Neural progenitor cell (in vitro differentiated cells): ENCODE data around the gene DAPK3. TPM values are rescaled to one million over a fixed set of nuclear protein-coding genes. Genes with fewer than 3 reads are reported as not detected.
"Not testable (repeated sequence)": the region's sequence is repeated elsewhere in the genome, so short reads cannot be mapped to it uniquely, and the experiment has no call there.

Experiments
- DNase-seq: peaks from one replicate; pipeline ENCODE4 v3.0.0-alpha.2; 2016; ENCODE audit warnings: low spot score
- H2AFZ ChIP-seq: fragments of 200-600 bp; sonication (generic); replicated peaks from 2 replicates; pipeline ENCODE4 v1.6.1; 2016; ENCODE audit warnings: antibody characterized with exemption
- H3F3A ChIP-seq: fragments of 200-600 bp; sonication (generic); 2 replicates; pipeline ENCODE4 v1.6.1; 2016; ENCODE audit warnings: antibody characterized with exemption, low read depth
- H3K27ac ChIP-seq: fragments of 200-600 bp; sonication (generic); 2 replicates; pipeline ENCODE4 v1.5.1; 2016; ENCODE audit warnings: mild to moderate bottlenecking
- H3K27me3 ChIP-seq: fragments of 200-600 bp; sonication (generic); 2 replicates; pipeline ENCODE4 v1.6.1; 2016; ENCODE audit warnings: mild to moderate bottlenecking, moderate library complexity
- H3K36me3 ChIP-seq: fragments of 200-600 bp; sonication (generic); 2 replicates; pipeline ENCODE4 v1.5.1; 2016
- H3K4me1 ChIP-seq: fragments of 200-600 bp; sonication (generic); 2 replicates; pipeline ENCODE4 v1.6.1; 2016; ENCODE audit warnings: mixed run types
- H3K4me2 ChIP-seq: fragments of 200-600 bp; sonication (generic); 2 replicates; pipeline ENCODE4 v1.6.1; 2016
- H3K4me3 ChIP-seq: fragments of 200-600 bp; sonication (generic); 2 replicates; pipeline ENCODE4 v1.5.1; 2016
- H3K79me2 ChIP-seq: fragments of 200-600 bp; sonication (generic); 2 replicates; pipeline ENCODE4 v1.6.1; 2016; ENCODE audit warnings: low read depth
- H3K9ac ChIP-seq: fragments of 200-600 bp; sonication (generic); 2 replicates; pipeline ENCODE4 v1.6.1; 2016
- H3K9me3 ChIP-seq: fragments of 200-600 bp; sonication (generic); 2 replicates; pipeline ENCODE4 v1.5.1; 2016; ENCODE audit warnings: low read depth
- H4K20me1 ChIP-seq: fragments of 200-600 bp; sonication (generic); 2 replicates; pipeline ENCODE4 v1.6.1; 2016; ENCODE audit warnings: low read depth
- H3K27ac Mint-ChIP-seq: 3 replicates; pipeline ENCODE4 v1.8.0; 2021; ENCODE audit warnings: mixed read lengths
- H3K27me3 Mint-ChIP-seq: 2 replicates; pipeline ENCODE4 v1.8.0; 2022; ENCODE audit warnings: low read depth, mild to moderate bottlenecking, inconsistent platforms, moderate library complexity, mixed read lengths; ENCODE audit not compliant: insufficient read depth
- H3K36me3 Mint-ChIP-seq: 3 replicates; pipeline ENCODE4 v1.8.0; 2021; ENCODE audit warnings: mixed read lengths
- H3K4me1 Mint-ChIP-seq: 3 replicates; pipeline ENCODE4 v1.8.0; 2021; ENCODE audit warnings: mixed read lengths
- H3K4me3 Mint-ChIP-seq: 3 replicates; pipeline ENCODE4 v1.8.0; 2021; ENCODE audit warnings: mild to moderate bottlenecking, moderate library complexity, mixed read lengths
- H3K9me3 Mint-ChIP-seq: 3 replicates; pipeline ENCODE4 v1.8.0; 2020; ENCODE audit warnings: mixed read lengths
- CTCF ChIP-seq: fragments of 200-600 bp; sonication (generic); IDR thresholded peaks from 2 replicates; pipeline ENCODE4 v1.5.1; 2017; ENCODE audit warnings: antibody characterized with exemption, mild to moderate bottlenecking
- EZH2 ChIP-seq: fragments of 200-600 bp; sonication (generic); IDR thresholded peaks from 2 replicates; pipeline ENCODE4 v1.6.1; 2017; ENCODE audit warnings: antibody characterized with exemption, mild to moderate bottlenecking, moderate library complexity
- EZH2phosphoT487 ChIP-seq: fragments of 200-600 bp; sonication (generic); IDR thresholded peaks from 2 replicates; pipeline ENCODE4 v1.6.1; 2017; ENCODE audit warnings: antibody characterized with exemption
- total RNA-seq: library from RNA; depleted of rRNA; stranded (reverse); fragments of >200 nt; gene quantifications from 2 replicates; pipeline ENCODE4 v1.2.3, GENCODE V29; 2015; ENCODE audit warnings: low replicate concordance

DAPK3 gene
- total RNA-seq, 1 donor from 2014 or later = 33.7 TPM

GRCh38 chr19:3945838-3946237 is 25.1 kb downstream of the DAPK3 start:
- Histone ChIP-seq H3K9me3 (no peaks in the 10 kb centered on the region), H2AFZ (no peak overlapping the region), H3K4me1 (no peaks in the 10 kb centered on the region), H3F3A (no peaks in the 10 kb centered on the region), H3K9ac (no peak overlapping the region), H3K36me3 (no peaks in the 10 kb centered on the region), H4K20me1 (no peaks in the 10 kb centered on the region), H3K4me2 (no peak overlapping the region), H3K79me2 (no peaks in the 10 kb centered on the region), H3K27me3 (no peaks in the 10 kb centered on the region), H3K27ac (no peak overlapping the region), H3K4me3 (no peak overlapping the region)
- Mint-ChIP-seq H3K27me3 (peaks cover 2% of the 10 kb centered on the region), H3K27ac (no peak overlapping the region), H3K9me3 (no peaks in the 10 kb centered on the region), H3K4me3 (no peak overlapping the region), H3K36me3 (no peaks in the 10 kb centered on the region), H3K4me1 (no peaks in the 10 kb centered on the region)
- TF ChIP-seq CTCF (no peak), EZH2phosphoT487 (no peak), EZH2 (no peak)
- no peak for DNase-seq

- H3K27me3 Mint-ChIP-seq = peaks cover 2% of the 10 kb centered on the region
- Histone ChIP-seq H3F3A (no peaks in the 10 kb centered on the region), H4K20me1 (no peaks in the 10 kb centered on the region), H3K79me2 (no peaks in the 10 kb centered on the region), H3K9ac (no peak overlapping the region), H3K27me3 (no peaks in the 10 kb centered on the region), H3K4me3 (no peak overlapping the region), H2AFZ (no peak overlapping the region), H3K4me1 (no peaks in the 10 kb centered on the region), H3K9me3 (no peaks in the 10 kb centered on the region), H3K4me2 (no peak overlapping the region), H3K36me3 (no peaks in the 10 kb centered on the region), H3K27ac (no peak overlapping the region)
- no peak for DNase-seq
- H3K36me3 Mint-ChIP-seq = no peaks in the 10 kb centered on the region
- no peak overlapping the region for H3K4me3 Mint-ChIP-seq
- no peaks in the 10 kb centered on the region for H3K4me1 Mint-ChIP-seq
- TF ChIP-seq EZH2 = no peak
- no peak for TF ChIP-seq EZH2phosphoT487
- H3K9me3 Mint-ChIP-seq = no peaks in the 10 kb centered on the region
- no peak overlapping the region for H3K27ac Mint-ChIP-seq
Observed at GRCh38 chr19:3944018-3944721, 26.7 kb downstream of the DAPK3 start.

GRCh38 chr19:3942790-3943409 is 28.0 kb downstream of the DAPK3 start:
- Histone ChIP-seq H3F3A (no peaks in the 10 kb centered on the region), H3K79me2 (no peaks in the 10 kb centered on the region), H4K20me1 (no peaks in the 10 kb centered on the region), H3K9me3 (no peaks in the 10 kb centered on the region), H3K4me1 (no peaks in the 10 kb centered on the region), H2AFZ (no peak overlapping the region), H3K9ac (no peak overlapping the region), H3K27me3 (no peaks in the 10 kb centered on the region), H3K27ac (no peak overlapping the region), H3K4me3 (no peak overlapping the region), H3K36me3 (no peaks in the 10 kb centered on the region), H3K4me2 (no peak overlapping the region)
- Mint-ChIP-seq H3K27me3 (peaks cover 4% of the 10 kb centered on the region), H3K36me3 (no peaks in the 10 kb centered on the region), H3K4me3 (no peak overlapping the region), H3K4me1 (no peaks in the 10 kb centered on the region), H3K9me3 (no peaks in the 10 kb centered on the region), H3K27ac (no peak overlapping the region)
- no peak for DNase-seq
- TF ChIP-seq EZH2phosphoT487 (no peak), EZH2 (no peak), CTCF (no peak)

- not testable (repeated sequence) for H3K27ac Mint-ChIP-seq, H3K9me3 Mint-ChIP-seq, H3K36me3 ChIP-seq
Observed at GRCh38 chr19:3938300-3938950, 32.5 kb downstream of the DAPK3 start.

More at GRCh38 chr19:3938300-3938950, 32.5 kb downstream of the DAPK3 start:
- H4K20me1 ChIP-seq, H3K4me3 ChIP-seq, H3K27me3 Mint-ChIP-seq, H3K4me1 ChIP-seq, H3K9ac ChIP-seq, H3K4me2 ChIP-seq, H3F3A ChIP-seq, H3K9me3 ChIP-seq, H3K79me2 ChIP-seq, H2AFZ ChIP-seq, H3K4me1 Mint-ChIP-seq, H3K27ac ChIP-seq, H3K36me3 Mint-ChIP-seq, DNase-seq, H3K4me3 Mint-ChIP-seq: not testable (repeated sequence)
- H3K27me3 ChIP-seq = peaks cover 16% of the 10 kb centered on the region
